HepG2 (cell line): ENCODE data around the gene ANP32B. TPM values are rescaled to one million over a fixed set of nuclear protein-coding genes. Genes with fewer than 3 reads are reported as not detected.

ENCODE experiments used
- AKAP8 ChIP-seq: sonication (generic); formaldehyde crosslinking; IDR thresholded peaks from 2 replicates; pipeline ENCODE4 v1.5.1; 2020; ENCODE audit warnings: mild to moderate bottlenecking, missing genetic modification reagents
- BORCS8-MEF2B ChIP-seq: sonication (generic); formaldehyde crosslinking; IDR thresholded peaks from 2 replicates; pipeline ENCODE4 v1.8.0; 2022; ENCODE audit warnings: mild to moderate bottlenecking, missing genetic modification reagents
- DRAP1 ChIP-seq: IDR thresholded peaks from 2 replicates; pipeline ENCODE4 v1.6.1; 2016; ENCODE audit warnings: missing genetic modification reagents, missing compliant biosample characterization
- GZF1 ChIP-seq: sonication (generic); formaldehyde crosslinking; IDR thresholded peaks from 2 replicates; pipeline ENCODE4 v1.5.1; 2020; ENCODE audit warnings: mild to moderate bottlenecking, missing genetic modification reagents
- HOXA3 ChIP-seq: sonication (generic); formaldehyde crosslinking; IDR thresholded peaks from 2 replicates; pipeline ENCODE4 v1.5.0; 2020; ENCODE audit warnings: missing genetic modification reagents
- LCORL ChIP-seq, 2 experiments: fragments of 450-650 bp in 1 of 2; sonication (generic) in 1 of 2; formaldehyde crosslinking in 1 of 2; IDR thresholded peaks; 2 replicates each; pipeline versions ENCODE4 v1.5.0 to v1.6.1; 2017 to 2020; ENCODE audit warnings: antibody characterized with exemption in 1 of 2, missing genetic modification reagents in 1 of 2
- PBX2 ChIP-seq: IDR thresholded peaks from 2 replicates; pipeline ENCODE4 v1.6.1; 2016; ENCODE audit warnings: control low read depth
- PPARG ChIP-seq: conservative IDR thresholded peaks from 2 replicates; pipeline ENCODE4 v1.6.1; 2016; ENCODE audit warnings: missing biosample characterization, missing genetic modification reagents
- RARG ChIP-seq: sonication (generic); formaldehyde crosslinking; IDR thresholded peaks from 2 replicates; pipeline ENCODE4 v1.4.0; 2020; ENCODE audit warnings: low read depth, mild to moderate bottlenecking, missing genetic modification reagents
- SAFB2 ChIP-seq: sonication (generic); formaldehyde crosslinking; IDR thresholded peaks from 2 replicates; pipeline ENCODE4 v1.5.1; 2020; ENCODE audit warnings: missing genetic modification reagents, low read depth, mild to moderate bottlenecking, borderline replicate concordance
- SMC3 ChIP-seq: IDR thresholded peaks from 2 replicates; pipeline ENCODE4 v1.6.1; 2011; ENCODE audit warnings: low read length, improper control_type of control experiment
- SMYD3 ChIP-seq: sonication (generic); formaldehyde crosslinking; IDR thresholded peaks from 2 replicates; pipeline ENCODE4 v1.8.1; 2023; ENCODE audit warnings: mild to moderate bottlenecking, missing genetic modification reagents
- SOX5 ChIP-seq: IDR thresholded peaks from 2 replicates; pipeline ENCODE4 v1.6.1; 2016; ENCODE audit warnings: borderline replicate concordance
- SP140L ChIP-seq: sonication (generic); formaldehyde crosslinking; IDR thresholded peaks from 2 replicates; pipeline ENCODE4 v1.4.0; 2020; ENCODE audit warnings: missing genetic modification reagents, borderline replicate concordance
- TCF7 ChIP-seq: sonication (generic); IDR thresholded peaks from 2 replicates; pipeline ENCODE4 v1.6.1; 2016; ENCODE audit warnings: antibody characterized with exemption, low read depth
- TRIM22 ChIP-seq: fragments of 450-650 bp; IDR thresholded peaks from 2 replicates; pipeline ENCODE4 v1.6.1; 2017
- YEATS4 ChIP-seq: sonication (generic); formaldehyde crosslinking; IDR thresholded peaks from 2 replicates; pipeline ENCODE4 v1.4.0; 2020; ENCODE audit warnings: missing genetic modification reagents, borderline replicate concordance
- ZBTB38 ChIP-seq: sonication (generic); formaldehyde crosslinking; IDR thresholded peaks from 2 replicates; pipeline ENCODE4 v1.5.1; 2020; ENCODE audit warnings: mild to moderate bottlenecking, missing genetic modification reagents
- ZMYM3 ChIP-seq: sonication (generic); formaldehyde crosslinking; IDR thresholded peaks from 2 replicates; pipeline ENCODE4 v1.5.1; 2020; ENCODE audit warnings: mild to moderate bottlenecking, missing genetic modification reagents
- ZNF20 ChIP-seq: sonication (generic); formaldehyde crosslinking; IDR thresholded peaks from 2 replicates; pipeline ENCODE4 v1.4.0; 2020; ENCODE audit warnings: mild to moderate bottlenecking, moderate library complexity, missing genetic modification reagents
- ZNF335 ChIP-seq: sonication (generic); formaldehyde crosslinking; IDR thresholded peaks from 2 replicates; pipeline ENCODE4 v1.4.0; 2020; ENCODE audit warnings: missing genetic modification reagents
- ZNF550 ChIP-seq: sonication (generic); formaldehyde crosslinking; IDR thresholded peaks from 2 replicates; pipeline ENCODE4 v1.4.0; 2020; ENCODE audit warnings: mild to moderate bottlenecking, missing genetic modification reagents, borderline replicate concordance
- ZNF709 ChIP-seq: sonication (generic); formaldehyde crosslinking; IDR thresholded peaks from 2 replicates; pipeline ENCODE4 v1.5.0; 2020; ENCODE audit warnings: mild to moderate bottlenecking, missing genetic modification reagents
- ZNF746 ChIP-seq: sonication (generic); formaldehyde crosslinking; IDR thresholded peaks from 2 replicates; pipeline ENCODE4 v1.8.0; 2022; ENCODE audit warnings: mild to moderate bottlenecking, missing genetic modification reagents
- ZNF784 ChIP-seq: sonication (generic); formaldehyde crosslinking; IDR thresholded peaks from 2 replicates; pipeline ENCODE4 v1.5.1; 2020; ENCODE audit warnings: missing genetic modification reagents, mild to moderate bottlenecking, borderline replicate concordance
- polyA plus RNA-seq, 8 experiments: library from polyadenylated mRNA; depleted of rRNA in 3 of 8; stranded (reverse) in 7 of 8; unstranded in 1 of 8; fragments of >200 nt; fragmentation: Illumina TruSeq in 4 of 8; extraction: Trizol in 4 of 8; gene quantifications; 2 replicates each; pipeline versions ENCODE4 v1.2.1 to v1.2.3, GENCODE V29; 2011 to 2016; ENCODE audit warnings: low read depth in 4 of 8, missing spikeins in 1 of 8, mixed read lengths in 1 of 8; ENCODE audit not compliant: insufficient read depth in 1 of 8
- total RNA-seq, 5 experiments: library from RNA; depleted of rRNA; stranded (reverse); fragments of >200 nt; fragmentation: Illumina TruSeq; extraction: Trizol; gene quantifications; 2 replicates each; pipeline ENCODE4 v1.2.3, GENCODE V29; 2016; ENCODE audit warnings: low read depth in 1 of 5
- TF ChIP-seq, protein P1 (sequence below): sonication (generic); formaldehyde crosslinking; IDR thresholded peaks from 2 replicates; pipeline ENCODE4 v1.8.1; 2023; ENCODE audit warnings: mild to moderate bottlenecking, missing genetic modification reagents, borderline replicate concordance
- TF ChIP-seq, protein P2 (sequence below): sonication (generic); formaldehyde crosslinking; IDR thresholded peaks from 2 replicates; pipeline ENCODE4 v1.5.1; 2020; ENCODE audit warnings: missing genetic modification reagents, mild to moderate bottlenecking, borderline replicate concordance

ANP32B gene
- total and polyA plus RNA-seq, 2 of the 13 experiments (the other 11 are each of a cell fraction or from before 2014, with no cell fraction given) = 22.1 to 37.5 TPM

GRCh38 chr9:97982683-97983588 is at the start of gene ANP32B (continued):
- TF ChIP-seq GZF1 (CRISPR knock-in tag) (no peak), RARG (no peak), YEATS4 (CRISPR knock-in tag) (peak; percentile 88), PBX2 (no peak), BORCS8-MEF2B (CRISPR knock-in tag) (peak; percentile 83), ZNF746 (CRISPR knock-in tag) (peak; percentile 56), SMC3 (no peak), HOXA3 (CRISPR knock-in tag) (peak; percentile 75), SOX5 (CRISPR knock-in tag) (no peak; the same call in 1 of the 2 replicates), LCORL (IDR thresholded peaks at IDR 0.05) (no peak), LCORL (CRISPR knock-in tag; IDR thresholded peaks at IDR 0.05) (0 out of 2 replicates have a peak, but pooled peaks have one; percentile 47), TRIM22 (no peak), DRAP1 (CRISPR knock-in tag) (no peak), SAFB2 (CRISPR knock-in tag) (0 out of 2 replicates have a peak, but pooled peaks have one; percentile 26), PPARG (CRISPR knock-in tag) (no peak), ZBTB38 (peak; percentile 45; the same call in 1 of the 2 replicates), ZNF335 (CRISPR knock-in tag) (no peak), SMYD3 (no peak), ZNF709 (no peak), ZNF20 (CRISPR knock-in tag) (no peak), ZMYM3 (CRISPR knock-in tag) (no peak), SP140L (CRISPR knock-in tag) (no peak), TCF7 (no peak), AKAP8 (CRISPR knock-in tag) (peak; percentile 33; the same call in 1 of the 2 replicates), ZNF784 (CRISPR knock-in tag) (peak; percentile 51; the same call in 1 of the 2 replicates), ZNF550 (CRISPR knock-in tag) (no peak)
- TF ChIP-seq, protein P1, sequence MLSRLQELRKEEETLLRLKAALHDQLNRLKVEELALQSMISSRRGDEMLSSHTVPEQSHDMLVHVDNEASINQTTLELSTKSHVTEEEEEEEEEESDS (CRISPR knock-in tag) = no peak
- TF ChIP-seq, protein P2, sequence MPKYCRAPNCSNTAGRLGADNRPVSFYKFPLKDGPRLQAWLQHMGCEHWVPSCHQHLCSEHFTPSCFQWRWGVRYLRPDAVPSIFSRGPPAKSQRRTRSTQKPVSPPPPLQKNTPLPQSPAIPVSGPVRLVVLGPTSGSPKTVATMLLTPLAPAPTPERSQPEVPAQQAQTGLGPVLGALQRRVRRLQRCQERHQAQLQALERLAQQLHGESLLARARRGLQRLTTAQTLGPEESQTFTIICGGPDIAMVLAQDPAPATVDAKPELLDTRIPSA (CRISPR knock-in tag) = no peak
